Stimulated activated naive CD4-positive, alpha-beta T cell (primary cell): ENCODE measurements around the gene FAM78A.
A peak's percentile ranks its signal among the peaks of the same experiment; 100 is the strongest.

Experiments used
- DNase-seq, 6 experiments: peaks; one replicate each; lab custom pipeline; 2025; lab: John Stamatoyannopoulos, UW

Gene FAM78A

GRCh38 chr9:131302244-131303075 is 26.1 kb upstream of the FAM78A start:
- DNase-seq, result no peak

GRCh38 chr9:131300444-131300843 is 24.1 kb upstream of the FAM78A start:
- no peak for DNase-seq

DNA sequence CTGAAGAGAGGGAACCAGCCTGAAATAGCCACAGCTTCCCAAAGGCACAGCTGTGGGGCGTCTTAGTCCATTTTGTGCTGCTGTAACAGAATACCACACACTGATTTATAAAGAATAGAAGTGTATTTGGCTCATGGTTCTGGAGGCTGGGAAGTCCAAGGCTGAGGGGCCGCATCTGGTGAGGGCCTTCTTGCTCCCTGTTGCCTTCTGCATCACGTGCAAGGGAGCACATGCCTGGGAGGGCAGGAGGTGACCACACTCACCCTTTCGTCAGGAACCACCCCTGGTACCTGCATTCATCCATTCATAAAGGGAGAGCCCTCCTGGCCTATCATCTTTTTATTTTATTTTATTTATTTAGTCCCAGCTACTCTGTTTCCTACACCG is 23.6 kb upstream of the FAM78A start:
- no peak for DNase-seq

DNA sequence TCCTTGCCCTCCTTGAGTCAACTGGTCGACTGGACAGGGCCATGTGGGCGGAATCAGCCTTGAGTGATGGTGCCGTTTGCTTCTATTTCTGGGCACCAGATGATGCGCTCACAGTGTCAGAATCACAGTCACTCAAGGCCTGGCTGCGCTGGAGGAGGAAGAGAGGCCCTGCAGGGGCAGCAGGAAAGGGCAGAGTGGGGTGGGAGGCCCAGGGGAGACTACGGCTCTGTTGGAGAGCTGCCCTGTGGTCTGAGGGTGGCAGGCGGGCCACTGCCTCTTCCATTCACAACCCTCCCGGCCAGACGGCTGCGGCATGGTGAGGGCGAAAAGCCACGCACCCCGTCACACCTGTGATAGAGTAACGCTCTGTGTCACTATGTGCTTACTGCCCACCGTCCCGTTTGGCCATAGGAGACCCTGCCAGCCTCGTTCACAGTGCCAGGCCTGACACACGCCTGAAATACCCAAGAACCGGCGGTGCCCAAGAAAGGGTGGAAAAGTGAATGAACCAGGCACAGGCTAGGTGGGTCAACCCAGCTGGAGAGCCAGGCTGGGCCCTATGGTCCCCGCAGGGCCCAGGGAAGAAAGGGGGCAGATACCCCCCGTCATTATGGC is 23.1 kb upstream of the FAM78A start:
- no peak for DNase-seq

- DNase-seq, result no peak
Observed at GRCh38 chr9:131298816-131299215, 22.5 kb upstream of the FAM78A start.

- no peak for DNase-seq
Observed at GRCh38 chr9:131298341-131298740, 22.0 kb upstream of the FAM78A start.

DNA sequence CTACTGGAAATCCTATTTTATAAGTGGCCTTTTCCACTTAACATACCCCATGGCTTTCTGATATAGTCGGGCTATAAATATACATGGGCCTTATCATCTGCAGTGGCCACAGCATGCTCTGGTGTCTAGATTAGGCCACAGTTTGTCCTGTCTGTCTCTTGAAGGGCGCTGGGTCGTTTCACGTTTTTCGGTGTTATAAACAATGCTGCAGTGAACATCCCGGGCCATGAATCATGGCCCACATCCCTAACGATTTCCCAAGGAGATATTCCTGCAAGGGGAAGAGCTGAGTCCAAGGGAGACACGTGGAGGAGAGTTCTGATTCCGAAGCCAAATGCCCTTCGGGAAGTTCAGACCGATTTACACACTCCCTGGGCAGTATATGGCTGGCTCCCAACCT is 21.6 kb upstream of the FAM78A start:
- no peak for DNase-seq

- DNase-seq, result no peak
Observed at GRCh38 chr9:131296906-131297500, 20.7 kb upstream of the FAM78A start.

DNA sequence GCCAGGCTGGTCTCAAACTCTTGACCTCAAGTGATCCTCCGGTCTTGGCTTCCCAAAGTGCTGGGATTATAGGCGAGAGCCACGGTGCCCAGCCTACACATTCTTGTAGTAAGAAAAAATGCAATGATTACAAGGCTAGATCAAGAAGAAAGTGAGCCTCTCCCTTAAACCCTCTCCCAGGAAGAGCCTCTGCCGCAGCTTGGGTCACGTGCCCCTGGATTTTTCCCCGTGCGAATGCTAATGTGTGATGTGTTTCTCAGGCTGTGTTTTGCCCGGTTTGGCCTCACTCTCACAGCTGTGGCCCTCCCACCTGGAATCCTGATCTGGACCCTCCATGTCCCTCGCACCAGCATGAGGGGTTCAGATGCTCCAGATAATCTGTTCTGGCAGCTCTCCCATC is 20.1 kb upstream of the FAM78A start:
- DNase-seq, result no peak

DNA sequence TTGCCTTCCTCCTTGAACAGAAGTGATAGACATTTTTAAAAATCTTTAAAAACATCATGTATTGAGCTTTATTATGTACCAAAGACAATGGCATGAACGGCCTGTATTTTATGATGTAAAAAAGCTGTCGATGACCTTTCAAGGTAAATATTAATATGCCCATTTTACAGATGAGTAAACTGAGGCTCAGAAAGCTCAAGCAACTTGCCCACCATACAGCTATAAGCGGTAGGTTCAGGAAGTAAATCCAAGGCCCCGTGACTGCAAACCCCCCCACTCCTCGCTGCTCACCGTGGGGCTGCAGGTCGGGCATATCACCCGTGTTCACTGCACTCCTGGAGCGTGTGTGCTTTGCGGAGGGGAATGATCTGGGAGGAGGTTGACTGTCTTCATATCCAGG is 16.6 kb upstream of the FAM78A start:
- no peak for DNase-seq

DNA sequence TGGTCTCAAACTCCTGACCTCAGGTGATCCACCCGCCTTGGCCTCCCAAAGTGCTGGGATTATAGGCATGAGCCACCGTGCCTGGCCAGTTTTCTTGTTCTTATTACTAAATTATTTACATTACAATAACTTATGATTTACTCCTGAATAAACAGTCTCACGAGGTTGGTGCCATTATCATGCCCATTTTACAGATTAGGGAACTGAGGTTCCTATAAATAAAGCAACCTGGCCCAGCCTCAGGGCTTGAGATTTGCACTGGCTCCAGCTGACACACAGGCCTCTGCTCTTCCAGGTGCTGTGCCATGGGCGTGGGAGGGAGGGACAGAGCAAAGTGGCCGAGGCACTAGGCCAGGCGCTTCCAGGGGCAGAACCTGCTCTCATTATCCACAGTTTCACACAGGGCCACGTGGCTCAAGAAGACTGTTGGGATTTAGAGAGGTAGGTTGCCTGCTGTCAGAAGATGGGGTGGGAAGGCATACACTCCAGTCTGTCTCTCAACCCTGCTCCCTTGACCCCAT is 15.5 kb upstream of the FAM78A start:
- DNase-seq, result no peak

GRCh38 chr9:131290767-131291370 is 14.6 kb upstream of the FAM78A start:
- no peak for DNase-seq

- DNase-seq, result no peak
Observed at GRCh38 chr9:131290036-131290766, 13.9 kb upstream of the FAM78A start.

- DNase-seq, result no peak
Observed at GRCh38 chr9:131289301-131290035, 13.2 kb upstream of the FAM78A start, which contains the start of gene PLPP7. Gene PLPP7 (plus strand): TSS chr9:131289723. CDS start chr9:131289998, 275 bp downstream.

- DNase-seq, result no peak
Observed at GRCh38 chr9:131288217-131288616, 11.9 kb upstream of the FAM78A start.

DNA sequence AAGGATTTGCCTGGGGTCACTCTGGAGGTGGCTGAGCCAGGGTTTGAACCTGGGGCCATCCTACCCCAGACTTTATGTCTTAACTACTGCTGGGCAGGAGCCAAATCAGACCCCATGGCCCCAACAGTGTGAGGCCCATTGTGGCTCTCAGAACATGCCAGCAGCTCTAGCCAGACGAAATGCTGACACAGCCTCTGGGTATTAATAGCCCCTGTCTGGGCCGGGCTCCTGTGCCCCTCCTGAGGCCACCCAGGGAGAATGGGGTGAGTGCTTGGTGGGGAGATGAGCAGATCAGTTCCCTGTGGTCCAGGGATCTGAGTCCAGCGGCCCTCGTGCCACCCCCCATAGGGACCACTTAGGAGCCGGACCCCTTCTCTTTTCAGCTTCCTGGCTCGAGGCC is 11.0 kb upstream of the FAM78A start:
- DNase-seq, result no peak

GRCh38 chr9:131284856-131285255 is 8.5 kb upstream of the FAM78A start:
- no peak for DNase-seq

DNA sequence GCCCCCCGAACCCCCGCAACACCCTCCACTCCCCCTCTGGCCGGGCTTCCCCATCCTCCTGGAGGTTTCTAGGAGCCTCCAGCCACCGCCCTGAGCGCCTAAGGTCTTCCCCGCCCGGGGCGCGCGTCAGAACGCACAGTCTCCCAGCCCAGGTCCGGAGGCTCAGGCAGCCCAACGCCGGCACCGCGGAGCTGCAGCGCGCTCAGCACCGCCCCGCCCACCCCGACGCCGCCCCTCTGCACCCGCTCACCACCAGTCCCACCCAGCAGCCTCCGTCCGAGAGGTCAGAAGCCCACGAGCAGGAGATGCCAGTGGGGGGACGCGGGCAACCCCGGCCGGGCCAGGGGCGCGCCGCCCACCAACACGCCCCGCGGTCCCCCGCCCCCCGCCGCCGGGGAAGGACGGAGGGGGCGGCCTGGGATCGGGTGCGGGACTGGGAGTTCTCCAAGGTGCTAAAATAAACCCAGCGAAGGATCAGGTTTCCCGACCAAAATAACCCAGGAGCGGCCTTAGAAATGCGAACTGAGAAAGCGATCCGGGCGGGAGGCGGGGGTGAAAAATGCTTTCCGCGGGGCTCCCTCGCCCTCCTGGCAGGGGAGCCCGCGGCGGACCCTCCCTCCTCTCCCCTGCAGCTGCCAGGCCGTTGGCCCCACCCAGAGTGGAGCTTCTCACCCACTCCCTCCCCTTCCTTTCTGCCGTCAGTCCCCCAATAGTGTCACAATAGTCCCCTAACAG is 6.5 kb upstream of the FAM78A start:
- peak in 1 of 6 experiments; percentile 10 for DNase-seq

DNA sequence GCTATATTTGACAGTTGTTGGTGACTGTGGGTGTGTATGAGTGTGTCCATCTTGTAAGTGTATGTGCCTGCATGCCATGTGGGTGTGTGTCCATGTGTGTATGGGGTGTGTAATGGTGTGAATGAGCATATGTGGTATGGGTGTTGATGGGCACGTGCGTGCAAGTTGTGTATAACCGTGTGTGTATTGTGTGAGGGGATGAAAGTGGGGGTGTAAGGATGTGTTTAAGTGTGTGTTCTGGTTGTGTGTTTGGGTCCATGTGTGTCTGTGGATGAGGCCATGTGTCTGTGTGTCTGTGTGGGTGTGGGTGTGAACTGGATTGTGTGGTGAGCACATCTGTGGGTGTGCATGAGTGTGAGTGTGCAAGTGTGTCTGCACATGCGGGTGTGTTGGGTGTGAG is 5.9 kb upstream of the FAM78A start:
- DNase-seq, result peak in 1 of 6 experiments; percentile 21
